Rectal smooth muscle tissue (tissue), 1 donor: Measurements from ENCODE around the gene OR51I1.

Experiments used
- H3K27ac ChIP-seq: one replicate; pipeline ENCODE4 v1.7.0; 2013; ENCODE audit warnings: low read depth, low read length, inconsistent platforms
- H3K27me3 ChIP-seq: one replicate; pipeline ENCODE4 v1.7.0; 2013; ENCODE audit warnings: low read length; ENCODE audit not compliant: control insufficient read depth, insufficient read depth
- H3K36me3 ChIP-seq: one replicate; pipeline ENCODE4 v1.7.0; 2013; ENCODE audit warnings: low read length; ENCODE audit not compliant: control insufficient read depth, insufficient read depth
- H3K4me1 ChIP-seq: one replicate; pipeline ENCODE4 v1.7.0; 2013; ENCODE audit warnings: low read length; ENCODE audit not compliant: control insufficient read depth, insufficient read depth
- H3K4me3 ChIP-seq: one replicate; pipeline ENCODE4 v1.7.0; 2013; ENCODE audit warnings: low read length
- H3K9ac ChIP-seq: one replicate; pipeline ENCODE4 v1.7.0; 2013; ENCODE audit warnings: low read length

Gene OR51I1, protein sequence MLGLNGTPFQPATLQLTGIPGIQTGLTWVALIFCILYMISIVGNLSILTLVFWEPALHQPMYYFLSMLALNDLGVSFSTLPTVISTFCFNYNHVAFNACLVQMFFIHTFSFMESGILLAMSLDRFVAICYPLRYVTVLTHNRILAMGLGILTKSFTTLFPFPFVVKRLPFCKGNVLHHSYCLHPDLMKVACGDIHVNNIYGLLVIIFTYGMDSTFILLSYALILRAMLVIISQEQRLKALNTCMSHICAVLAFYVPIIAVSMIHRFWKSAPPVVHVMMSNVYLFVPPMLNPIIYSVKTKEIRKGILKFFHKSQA

DNA sequence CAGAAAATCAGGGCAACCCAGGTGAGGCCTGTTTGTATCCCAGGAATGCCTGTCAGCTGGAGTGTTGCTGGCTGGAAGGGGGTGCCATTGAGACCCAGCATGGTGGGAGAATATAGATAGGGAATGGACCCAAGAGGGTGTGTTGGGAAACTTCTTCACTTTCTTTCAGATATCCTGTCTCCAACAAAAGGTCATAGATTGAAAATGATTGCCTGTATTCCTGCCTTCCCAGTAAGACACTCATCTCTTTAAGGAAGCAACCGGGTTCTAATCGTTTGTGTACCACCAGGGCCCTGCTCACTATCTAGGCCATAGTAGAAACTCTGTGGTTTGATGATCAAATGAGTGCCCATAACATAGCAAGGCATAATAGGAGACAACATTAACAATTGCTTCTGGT is at the start of gene OR51I1:
Gene OR51I1, minus strand, starts transcription at position 101 of the 400 bp plus-strand sequence. Its CDS starts 0 bp downstream, at position 101.
- Histone ChIP-seq H3K27ac (no peak within 1 kb of the TSS), H3K27me3 (no peaks in the 10 kb centered on the region), H3K36me3 (no peaks in the 10 kb centered on the region), H3K4me1 (no peaks in the 10 kb centered on the region), H3K4me3 (no peak within 1 kb of the TSS), H3K9ac (no peak within 1 kb of the TSS)

DNA sequence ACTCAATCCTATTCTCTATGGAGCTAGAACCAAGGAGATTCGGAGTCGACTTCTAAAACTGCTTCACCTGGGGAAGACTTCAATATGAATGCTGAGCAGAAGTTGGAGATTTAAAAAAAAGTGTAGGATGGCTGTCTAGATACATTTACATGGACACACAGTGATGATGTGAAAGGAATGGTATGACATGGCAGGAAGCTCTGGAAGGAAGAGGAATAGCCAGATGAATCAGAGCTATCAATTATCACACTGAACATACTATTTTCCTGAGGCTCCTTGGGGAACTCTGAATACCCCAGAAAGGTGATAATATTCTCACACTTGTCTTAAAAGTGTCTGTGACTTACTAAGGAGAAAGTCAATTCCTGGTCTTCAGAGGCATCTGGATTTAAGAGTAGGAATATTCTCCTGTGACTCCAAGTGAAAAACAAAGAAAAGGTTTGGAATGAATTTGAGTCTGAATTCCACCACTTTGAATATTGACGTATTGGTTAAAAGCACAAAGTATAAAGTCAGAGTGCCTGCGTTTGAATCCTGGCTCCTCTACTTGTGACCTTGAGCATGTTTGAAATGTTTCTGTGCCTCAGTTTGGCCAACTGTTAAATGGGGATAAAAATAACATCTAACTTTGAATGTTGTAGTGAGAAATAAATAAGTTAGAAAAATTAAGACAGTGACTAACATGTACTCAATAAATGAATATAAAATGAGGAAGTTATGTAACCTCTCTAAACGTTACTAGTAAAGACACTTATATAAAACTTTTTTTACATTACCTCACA is 48.5 kb upstream of the OR51I1 start:
- H3K36me3 ChIP-seq, result no peaks in the 10 kb centered on the region
- H3K27ac ChIP-seq, result no peak overlapping the region
- H3K4me3 ChIP-seq, result no peak overlapping the region
- no peaks in the 10 kb centered on the region for H3K27me3 ChIP-seq
- H3K9ac ChIP-seq, result no peak overlapping the region
- no peaks in the 10 kb centered on the region for H3K4me1 ChIP-seq

DNA sequence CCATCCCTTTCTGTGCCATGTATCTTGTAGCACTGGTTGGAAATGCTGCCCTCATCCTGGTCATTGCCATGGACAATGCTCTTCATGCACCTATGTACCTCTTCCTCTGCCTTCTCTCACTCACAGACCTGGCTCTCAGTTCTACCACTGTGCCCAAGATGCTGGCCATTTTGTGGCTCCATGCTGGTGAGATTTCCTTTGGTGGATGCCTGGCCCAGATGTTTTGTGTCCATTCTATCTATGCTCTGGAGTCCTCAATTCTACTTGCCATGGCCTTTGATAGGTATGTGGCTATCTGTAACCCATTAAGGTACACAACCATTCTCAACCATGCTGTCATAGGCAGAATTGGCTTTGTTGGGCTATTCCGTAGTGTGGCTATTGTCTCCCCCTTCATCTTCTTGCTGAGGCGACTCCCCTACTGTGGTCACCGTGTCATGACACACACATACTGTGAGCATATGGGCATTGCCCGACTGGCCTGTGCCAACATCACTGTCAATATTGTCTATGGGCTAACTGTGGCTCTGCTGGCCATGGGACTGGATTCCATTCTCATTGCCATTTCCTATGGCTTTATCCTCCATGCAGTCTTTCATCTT is 47.6 kb upstream of the OR51I1 start:
- Histone ChIP-seq H3K27me3 (no peaks in the 10 kb centered on the region), H3K27ac (no peak overlapping the region), H3K4me3 (no peak overlapping the region), H3K36me3 (no peaks in the 10 kb centered on the region), H3K9ac (no peak overlapping the region), H3K4me1 (no peaks in the 10 kb centered on the region)

DNA sequence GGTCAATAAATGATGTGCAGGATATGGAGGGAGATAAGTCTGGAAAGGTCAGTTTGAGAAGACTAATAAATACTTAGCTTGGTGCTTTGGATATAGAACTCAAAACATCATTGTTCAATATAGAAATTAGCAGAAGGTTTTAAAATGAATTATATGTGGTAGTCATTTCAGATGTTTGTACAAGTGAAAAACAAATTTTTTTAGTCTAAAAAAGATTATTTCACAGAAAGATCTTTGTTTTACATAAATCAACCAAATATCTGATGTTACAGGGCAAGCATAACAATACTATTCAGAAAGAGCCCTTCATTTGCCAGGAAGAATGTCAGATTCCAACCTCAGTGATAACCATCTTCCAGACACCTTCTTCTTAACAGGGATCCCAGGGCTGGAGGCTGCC is 47.1 kb upstream of the OR51I1 start, which contains the start of gene OR52D1:
Gene OR52D1, plus strand, starts transcription at position 301 of the 400 bp plus-strand sequence. Its CDS starts 22 bp downstream, at position 323.
- Histone ChIP-seq H3K9ac (no peak within 1 kb of the TSS), H3K27ac (no peak within 1 kb of the TSS), H3K36me3 (no peaks in the 10 kb centered on the region), H3K27me3 (no peaks in the 10 kb centered on the region), H3K4me1 (no peaks in the 10 kb centered on the region), H3K4me3 (no peak within 1 kb of the TSS)

DNA sequence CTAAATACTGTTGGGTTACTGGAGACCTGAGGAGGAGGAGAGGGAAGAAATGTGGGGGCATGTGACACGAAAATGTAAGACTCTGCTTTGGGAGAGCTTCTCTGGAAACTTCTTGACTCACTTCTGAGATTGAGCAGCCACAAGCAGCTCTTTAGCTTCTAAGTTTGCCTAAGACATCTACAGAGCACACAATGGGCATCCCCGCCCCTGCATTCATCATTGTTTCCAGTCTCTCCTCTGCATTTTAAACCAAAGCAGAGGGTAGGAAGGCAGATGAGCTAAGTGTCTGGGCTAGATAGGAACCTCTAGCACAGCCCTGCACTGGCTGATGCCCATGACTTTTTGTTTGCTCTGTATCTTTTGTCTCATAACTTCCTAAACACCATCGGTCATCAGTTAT is 45.1 kb upstream of the OR51I1 start:
- H3K27ac ChIP-seq, result no peak overlapping the region
- H3K27me3 ChIP-seq, result no peaks in the 10 kb centered on the region

DNA sequence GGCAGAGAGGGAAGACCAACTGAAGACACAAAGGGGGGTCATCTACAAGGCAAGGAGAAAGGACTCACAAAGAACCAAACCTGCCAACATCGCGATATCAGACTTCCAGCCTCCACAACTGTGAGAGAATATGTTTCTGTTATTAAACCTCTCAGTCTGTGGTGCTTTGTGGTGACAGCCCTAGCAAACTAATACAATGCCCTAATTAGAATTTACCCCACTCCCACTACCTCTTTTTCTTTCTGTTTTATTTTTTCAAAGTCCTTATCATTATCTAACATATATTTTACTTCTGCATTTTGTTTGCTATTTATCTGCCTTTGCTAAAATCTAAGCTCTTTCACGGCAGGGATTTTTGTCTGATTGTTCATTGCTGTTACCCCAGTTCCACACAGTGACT is 44.7 kb upstream of the OR51I1 start:
- Histone ChIP-seq H3K4me3 (no peak overlapping the region), H3K27me3 (no peaks in the 10 kb centered on the region), H3K4me1 (no peaks in the 10 kb centered on the region), H3K27ac (no peak overlapping the region), H3K36me3 (no peaks in the 10 kb centered on the region), H3K9ac (no peak overlapping the region)

More for the DNA sequence above, 45.1 kb upstream of the OR51I1 start:
- Histone ChIP-seq H3K36me3 (no peaks in the 10 kb centered on the region), H3K4me1 (no peaks in the 10 kb centered on the region), H3K9ac (no peak overlapping the region), H3K4me3 (no peak overlapping the region)

DNA sequence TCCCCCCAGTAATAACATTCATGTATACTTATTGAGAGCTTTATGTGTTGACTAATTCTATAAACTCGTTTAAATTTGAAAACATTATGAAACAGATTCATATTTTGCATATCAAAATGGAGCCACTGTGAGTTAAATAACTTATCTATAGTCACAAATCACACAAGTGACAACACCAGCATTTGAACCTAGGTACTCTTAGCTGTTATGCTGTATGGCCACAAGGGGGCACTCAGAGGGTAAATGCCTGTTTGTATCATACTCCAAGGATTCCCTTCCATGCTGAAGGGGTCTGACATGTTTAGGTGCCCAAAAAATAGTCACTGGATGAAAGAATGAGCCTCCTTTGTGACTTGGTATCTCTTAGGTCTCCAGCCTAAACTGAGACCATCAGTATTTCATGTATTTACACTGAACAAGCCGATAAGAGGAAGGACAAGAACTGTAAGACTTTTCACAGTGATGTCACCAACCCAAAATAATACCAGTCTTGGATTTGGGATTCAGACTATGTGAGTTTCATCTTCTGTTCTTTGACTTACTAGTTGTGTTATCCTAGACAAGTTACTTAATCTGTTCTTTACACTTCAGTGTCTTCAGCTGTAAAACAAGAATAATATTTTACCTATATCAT is 35.0 kb upstream of the OR51I1 start:
- Histone ChIP-seq H3K4me3 (no peak overlapping the region), H3K4me1 (no peaks in the 10 kb centered on the region), H3K36me3 (no peaks in the 10 kb centered on the region), H3K27ac (no peak overlapping the region), H3K9ac (no peak overlapping the region), H3K27me3 (no peaks in the 10 kb centered on the region)

DNA sequence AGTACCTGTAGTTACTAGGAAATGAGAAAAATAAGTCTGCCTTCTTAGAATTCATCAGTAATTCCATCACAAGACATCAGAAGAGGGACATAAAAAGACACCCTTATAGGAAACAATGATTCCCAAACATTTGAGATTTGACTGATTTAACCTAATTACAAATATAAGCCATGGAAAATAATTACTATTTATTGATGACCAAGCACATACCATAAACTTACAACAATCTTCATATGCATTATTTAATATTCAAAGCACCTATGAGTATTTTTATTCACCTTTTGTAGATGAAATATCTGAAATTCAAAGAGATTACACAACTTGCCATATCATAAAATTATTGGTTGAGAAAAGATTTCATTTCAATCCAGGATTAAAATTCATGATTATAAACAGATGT is 32.6 kb upstream of the OR51I1 start:
- Histone ChIP-seq H3K27ac (no peak overlapping the region), H3K4me1 (no peaks in the 10 kb centered on the region), H3K9ac (no peak overlapping the region), H3K27me3 (no peaks in the 10 kb centered on the region), H3K36me3 (no peaks in the 10 kb centered on the region), H3K4me3 (no peak overlapping the region)

DNA sequence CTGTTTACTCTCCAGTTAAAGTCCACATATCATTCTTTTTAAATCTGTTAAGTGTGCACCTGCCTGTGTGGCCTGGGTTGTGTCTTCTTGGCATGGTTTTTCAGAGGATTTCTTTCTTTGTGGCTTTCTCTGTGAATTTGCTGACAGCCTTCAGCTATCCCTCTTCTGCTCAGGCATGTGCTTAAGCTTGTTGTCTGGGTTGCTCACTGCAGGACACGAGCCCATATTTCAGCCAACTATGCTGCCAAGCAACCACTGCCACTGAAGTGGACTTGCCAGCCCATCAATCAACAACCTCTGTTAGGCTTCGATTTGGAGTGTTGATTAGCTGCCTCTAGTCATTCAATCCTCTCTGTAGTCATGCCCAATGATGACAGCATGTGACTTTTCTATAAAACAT is 26.2 kb upstream of the OR51I1 start:
- Histone ChIP-seq H3K27me3 (no peaks in the 10 kb centered on the region), H3K4me3 (no peak overlapping the region), H3K36me3 (no peaks in the 10 kb centered on the region)

DNA sequence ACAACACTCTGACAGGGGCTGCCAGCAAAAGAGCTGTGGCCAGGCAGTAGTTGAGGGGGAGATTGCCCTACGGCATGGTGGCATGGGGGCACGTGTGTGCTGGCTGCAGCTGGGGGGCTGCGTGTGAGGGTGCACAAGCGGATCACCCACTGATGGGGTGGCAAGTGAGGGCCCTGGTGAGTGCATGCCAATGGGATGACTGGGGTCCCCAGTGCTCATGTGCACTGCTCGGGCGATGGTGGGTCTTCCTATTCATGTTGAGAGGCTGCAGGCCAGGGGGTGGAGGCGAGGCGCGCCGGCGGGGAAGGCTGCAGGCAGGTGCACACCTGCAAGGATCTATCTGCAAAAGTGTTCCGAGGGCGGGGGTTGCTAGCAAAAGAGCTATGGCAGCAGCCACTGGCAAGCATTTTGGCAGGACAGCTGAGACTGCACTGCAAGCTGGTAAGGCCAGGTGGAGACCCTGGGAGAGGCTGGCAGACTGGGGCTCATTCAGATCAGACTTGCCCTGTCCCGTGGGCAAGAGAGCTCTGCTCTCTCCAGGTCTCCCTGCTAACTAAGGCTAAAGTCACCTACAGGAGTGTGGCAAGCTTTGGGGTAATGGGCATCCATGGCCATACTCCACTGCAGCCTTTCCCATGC is 19.8 kb upstream of the OR51I1 start:
- no peak overlapping the region for H3K27ac ChIP-seq
- H3K4me1 ChIP-seq, result no peaks in the 10 kb centered on the region
- no peaks in the 10 kb centered on the region for H3K27me3 ChIP-seq
- H3K9ac ChIP-seq, result no peak overlapping the region
- H3K4me3 ChIP-seq, result no peak overlapping the region
- no peaks in the 10 kb centered on the region for H3K36me3 ChIP-seq

More for the DNA sequence above, 26.2 kb upstream of the OR51I1 start:
- Histone ChIP-seq H3K9ac (no peak overlapping the region), H3K27ac (no peak overlapping the region), H3K4me1 (no peaks in the 10 kb centered on the region)

DNA sequence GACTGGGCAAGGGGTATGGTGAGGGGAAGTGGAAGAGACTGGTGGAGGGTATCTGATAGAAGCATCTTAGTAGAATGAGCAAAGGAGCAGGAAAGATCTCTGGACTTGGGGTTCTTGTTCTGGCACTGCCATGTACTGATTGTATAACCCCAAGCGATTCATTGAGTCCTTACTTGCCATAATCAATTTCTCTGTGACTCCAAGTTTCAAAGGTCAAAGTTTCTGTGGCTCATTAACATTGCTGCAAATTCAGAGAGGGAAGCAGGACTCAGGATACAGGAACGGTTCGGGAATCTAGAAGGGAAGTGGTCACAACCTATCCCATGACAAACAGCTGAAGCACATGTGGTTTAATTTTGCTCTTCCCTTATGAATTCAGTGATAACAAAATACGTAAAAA is 8.1 kb upstream of the OR51I1 start:
- Histone ChIP-seq H3K4me3 (no peak overlapping the region), H3K27ac (no peak overlapping the region), H3K4me1 (no peaks in the 10 kb centered on the region), H3K9ac (no peak overlapping the region), H3K36me3 (no peaks in the 10 kb centered on the region), H3K27me3 (no peaks in the 10 kb centered on the region)

DNA sequence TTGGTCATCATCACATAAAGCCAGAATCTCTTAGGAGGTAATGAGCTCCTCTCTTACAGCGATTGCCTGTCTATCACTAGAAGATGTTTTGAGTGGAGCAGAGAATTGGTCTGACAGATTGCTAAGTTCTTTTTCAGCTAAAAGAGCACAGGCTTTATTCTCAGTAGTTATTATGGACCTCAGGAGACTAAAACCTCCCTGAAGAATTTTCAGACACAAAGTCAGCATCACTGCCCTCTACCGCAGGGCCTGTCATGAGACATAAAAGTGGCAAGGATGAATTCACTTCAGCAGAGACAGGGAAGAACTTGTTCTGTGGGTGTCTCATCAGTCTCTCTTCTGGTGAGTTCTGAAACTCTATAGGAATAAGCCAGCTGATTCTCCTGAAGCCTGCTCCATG is 7.7 kb upstream of the OR51I1 start, which contains the start of gene OR51I2:
Gene OR51I2, plus strand, starts transcription at position 301 of the 400 bp plus-strand sequence. CDS start 4,166 bp downstream, outside the sequence.
- no peak within 1 kb of the TSS for H3K9ac ChIP-seq
- H3K27ac ChIP-seq, result no peak within 1 kb of the TSS
- H3K36me3 ChIP-seq, result no peaks in the 10 kb centered on the region
- no peaks in the 10 kb centered on the region for H3K27me3 ChIP-seq
- H3K4me3 ChIP-seq, result no peak within 1 kb of the TSS
- H3K4me1 ChIP-seq, result no peaks in the 10 kb centered on the region
